Measurements from ENCODE around the gene ICA1. TPM values are rescaled to one million over a fixed set of nuclear protein-coding genes. Genes with fewer than 3 reads are reported as not detected.

Gene ICA1
- total and polyA plus RNA-seq, 4 donors, result 1.4 to 22.7 (median 8.1) TPM

- Histone ChIP-seq H3K9me3 (ENCODE audit: control insufficient read depth in 4 of 4, low read length in 3 of 4) (no peaks in the 10 kb centered on the region), H3K9ac (ENCODE audit: low read depth in 1 of 2, low read length in 2 of 2) (no peak overlapping the region), H3K4me1 (ENCODE audit: control insufficient read depth in 4 of 4, insufficient read depth in 4 of 4, low read length in 3 of 4) (no peaks in the 10 kb centered on the region), H3K4me3 (ENCODE audit: low read depth in 1 of 3, low read length in 3 of 3) (no peak overlapping the region), H3K27ac (ENCODE audit: low read depth in 1 of 2, low read length in 2 of 2) (no peak overlapping the region), H3K27me3 (ENCODE audit: control insufficient read depth in 4 of 4, insufficient read depth in 4 of 4, low read length in 3 of 4) (no peaks in the 10 kb centered on the region), H3K36me3 (ENCODE audit: control insufficient read depth in 4 of 4, insufficient read depth in 3 of 4, low read depth in 1 of 4, low read length in 3 of 4) (peaks cover 0 to 2% (median 0%) of the 10 kb centered on the region in 4 donors)
- no peak for DNase-seq (ENCODE audit: low spot score)
- no peak for TF ChIP-seq MAX (IDR thresholded peaks at IDR 0.05)
- TF ChIP-seq HNF4G (IDR thresholded peaks at IDR 0.05), result no peak
- no peak for TF ChIP-seq SP1 (IDR thresholded peaks at IDR 0.05)
- no peak for TF ChIP-seq RXRA (IDR thresholded peaks at IDR 0.05)
- no peak for TF ChIP-seq CTCF (IDR thresholded peaks at IDR 0.05; ENCODE audit: low read depth, low read length, missing input control)
- TF ChIP-seq TAF1 (conservative IDR thresholded peaks at IDR 0.05), result no peak
- TF ChIP-seq REST (IDR thresholded peaks at IDR 0.05), result no peak
- no peak for TF ChIP-seq FOXA2 (IDR thresholded peaks at IDR 0.05)
- TF ChIP-seq HNF4A (conservative IDR thresholded peaks at IDR 0.05), result no peak
- no peak for TF ChIP-seq RAD21 (IDR thresholded peaks at IDR 0.05)
- TF ChIP-seq GABPA (IDR thresholded peaks at IDR 0.05 in 1 of 2, conservative IDR thresholded peaks at IDR 0.05 in 1 of 2), result no peak
- TF ChIP-seq JUND (IDR thresholded peaks at IDR 0.05), result no peak
- no peak for TF ChIP-seq EGR1 (IDR thresholded peaks at IDR 0.05; ENCODE audit: low read depth in 2 of 2)
- TF ChIP-seq NR2F2 (IDR thresholded peaks at IDR 0.05), result no peak
- TF ChIP-seq ATF3 (IDR thresholded peaks at IDR 0.05), result no peak
- no peak for TF ChIP-seq ZBTB33 (IDR thresholded peaks at IDR 0.05)
- WGBS, result 72% methylated on average over 3 of the region's 3 CpGs
Measured at GRCh38 chr7:8229927-8230326, 32.0 kb downstream of the ICA1 start.
